GM18517 (cell line): ENCODE data around the gene STK32C.
"Not testable (repeated sequence)": the region's sequence is repeated elsewhere in the genome, so short reads cannot be mapped to it uniquely, and the experiment has no call there.

Source experiments
- ATAC-seq: cut with Tn5 transposase; IDR thresholded peaks from one replicate; pipeline ENCODE4 v1.9.1; 2021; ENCODE audit warnings: mild to moderate bottlenecking, moderate library complexity; ENCODE audit not compliant: unreplicated experiment

The STK32C gene

GRCh38 chr10:132269266-132270230 is 38.2 kb downstream of the STK32C start:
- ATAC-seq, result no peak

GRCh38 chr10:132267916-132268315 is 39.8 kb downstream of the STK32C start:
- not testable (repeated sequence) for ATAC-seq

GRCh38 chr10:132266594-132267161 is 41.1 kb downstream of the STK32C start:
- ATAC-seq, result no peak

- ATAC-seq, result no peak
These were observed 41.8 kb downstream of the STK32C start for GRCh38 chr10:132265890-132266496.

GRCh38 chr10:132264966-132265889 is 42.5 kb downstream of the STK32C start:
- no peak for ATAC-seq

- no peak for ATAC-seq
These were observed 43.3 kb downstream of the STK32C start for GRCh38 chr10:132264306-132264950.

- ATAC-seq, result no peak
These were observed 43.9 kb downstream of the STK32C start for GRCh38 chr10:132263866-132264265.

- no peak for ATAC-seq
These were observed 47.9 kb downstream of the STK32C start for GRCh38 chr10:132259702-132260482.

- ATAC-seq, result no peak
These were observed 49.3 kb downstream of the STK32C start for GRCh38 chr10:132258423-132258822.

GRCh38 chr10:132257907-132258306 is 49.8 kb downstream of the STK32C start:
- ATAC-seq, result no peak

- ATAC-seq, result no peak
These were observed 50.5 kb downstream of the STK32C start for GRCh38 chr10:132257271-132257670.

GRCh38 chr10:132256866-132257265 is 50.9 kb downstream of the STK32C start:
- no peak for ATAC-seq

- no peak for ATAC-seq
These were observed 52.0 kb downstream of the STK32C start for GRCh38 chr10:132255489-132256344.

GRCh38 chr10:132254841-132255240 is 52.9 kb downstream of the STK32C start:
- no peak for ATAC-seq

- ATAC-seq, result no peak
These were observed 54.6 kb downstream of the STK32C start for GRCh38 chr10:132253092-132253687.

GRCh38 chr10:132252412-132252811 is 55.3 kb downstream of the STK32C start:
- no peak for ATAC-seq

GRCh38 chr10:132251928-132252327 is 55.8 kb downstream of the STK32C start:
- no peak for ATAC-seq
